ENCODE data around the gene UBL3. TPM values are rescaled to one million over a fixed set of nuclear protein-coding genes. Genes with fewer than 3 reads are reported as not detected.

Gene UBL3
- total RNA-seq, 1 experiment from 2014 or later: 11.1 TPM

DNA sequence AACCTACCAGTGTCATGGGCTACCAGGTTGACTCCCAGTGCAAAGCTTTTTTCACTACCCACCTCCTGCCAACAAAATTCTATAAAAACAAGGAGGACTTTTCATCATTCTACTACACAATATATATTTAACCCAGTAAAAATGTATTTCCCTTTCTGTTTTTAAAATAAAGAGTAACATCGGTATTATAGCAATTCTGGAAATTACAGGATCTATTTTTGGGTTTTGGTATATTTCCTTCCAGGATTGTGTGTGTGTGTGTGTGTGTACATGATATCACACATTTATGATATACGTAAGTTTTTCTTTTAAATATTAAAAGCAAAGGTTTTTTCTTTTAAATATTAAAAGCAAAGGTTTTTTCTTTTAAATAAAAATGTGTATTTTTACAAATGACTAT lies 6.0 kb upstream of the UBL3 start:
- Histone ChIP-seq H3K4me3 (ENCODE audit: low read depth in 2 of 2, low read length in 2 of 2) (no peak overlapping the region), H3K27me3 (ENCODE audit: control insufficient read depth, insufficient read depth, low read length) (no peaks in the 10 kb centered on the region), H3K27ac (ENCODE audit: low read length) (no peak overlapping the region), H3K9me3 (ENCODE audit: control insufficient read depth, insufficient read depth, low read depth, low read length) (no peaks in the 10 kb centered on the region), H3K4me1 (ENCODE audit: control insufficient read depth, insufficient read depth, low read length) (no peaks in the 10 kb centered on the region), H3K36me3 (ENCODE audit: control insufficient read depth, insufficient read depth, low read length) (no peaks in the 10 kb centered on the region)
- in situ Hi-C loops (cut with HindIII; ENCODE audit: low pct_unique_long_range_greater_than_20kb, low sequenced_read_pairs) (no loop called here), intact Hi-C loops (cut with micrococcal nuclease; ENCODE audit: unreplicated experiment) (no loop called here)
- DNase-seq (ENCODE audit: low read depth, low spot score): no peak
- BruUV-seq (replicated peaks): no TSS peak
- ChIA-PET CTCF (no interaction called here), POLR2A (no interaction called here)
- no peak for ATAC-seq
- TF ChIP-seq TCF7L2 (IDR thresholded peaks at IDR 0.05; ENCODE audit: low read depth, low read length): no peak
- TF ChIP-seq CTCF (IDR thresholded peaks at IDR 0.05): no peak
- TF ChIP-seq POLR2AphosphoS5 (IDR thresholded peaks at IDR 0.05; ENCODE audit: low read depth, low read length): no peak
- TF ChIP-seq REST (IDR thresholded peaks at IDR 0.05; ENCODE audit: insufficient read depth in 1 of 2, low read depth in 2 of 2, low read length in 1 of 2): no peak
- no peak for TF ChIP-seq SIN3A (IDR thresholded peaks at IDR 0.05; ENCODE audit: borderline replicate concordance, insufficient read depth, low read depth, low read length)

- POLR2A ChIA-PET: no interaction called here
- CTCF ChIA-PET: no interaction called here
- Histone ChIP-seq H3K9me3 (ENCODE audit: control insufficient read depth, insufficient read depth, low read depth, low read length) (no peaks in the 10 kb centered on the region), H3K4me1 (ENCODE audit: control insufficient read depth, insufficient read depth, low read length) (no peaks in the 10 kb centered on the region), H3K4me3 (ENCODE audit: low read depth in 2 of 2, low read length in 2 of 2) (no peak overlapping the region), H3K36me3 (ENCODE audit: control insufficient read depth, insufficient read depth, low read length) (no peaks in the 10 kb centered on the region), H3K27ac (ENCODE audit: low read length) (no peak overlapping the region), H3K27me3 (ENCODE audit: control insufficient read depth, insufficient read depth, low read length) (no peaks in the 10 kb centered on the region)
- DNase-seq (ENCODE audit: low read depth, low spot score): no peak
- intact Hi-C loops (cut with micrococcal nuclease; ENCODE audit: unreplicated experiment): no loop called here
- TF ChIP-seq SIN3A (IDR thresholded peaks at IDR 0.05; ENCODE audit: borderline replicate concordance, insufficient read depth, low read depth, low read length) (no peak), TCF7L2 (IDR thresholded peaks at IDR 0.05; ENCODE audit: low read depth, low read length) (no peak), POLR2AphosphoS5 (IDR thresholded peaks at IDR 0.05; ENCODE audit: low read depth, low read length) (no peak), CTCF (IDR thresholded peaks at IDR 0.05) (no peak), REST (IDR thresholded peaks at IDR 0.05; ENCODE audit: insufficient read depth in 1 of 2, low read depth in 2 of 2, low read length in 1 of 2) (no peak)
- ATAC-seq: no peak
- BruUV-seq (replicated peaks): no TSS peak
- in situ Hi-C loops (cut with HindIII; ENCODE audit: low pct_unique_long_range_greater_than_20kb, low sequenced_read_pairs): no loop called here
Observed at GRCh38 chr13:29855784-29856183, 5.4 kb upstream of the UBL3 start.
